Trophoblast cell (in vitro differentiated cells and primary cell): ENCODE data around the gene RNF145.
"Not testable (repeated sequence)": the region's sequence is repeated elsewhere in the genome, so short reads cannot be mapped to it uniquely, and the experiment has no call there.

Experiments
- DNase-seq, 2 donors: peaks; one replicate each; pipeline ENCODE4 v3.0.0-alpha.2; 2016
- H2AFZ ChIP-seq: 2 replicates; pipeline ENCODE4 v1.6.1; 2013; ENCODE audit warnings: low read length, moderate library complexity, mild to moderate bottlenecking; ENCODE audit not compliant: insufficient read depth, poor library complexity
- H2AK5ac ChIP-seq: 2 replicates; pipeline ENCODE4 v1.6.1; 2013; ENCODE audit warnings: mild to moderate bottlenecking, low read length
- H2BK120ac ChIP-seq: 2 replicates; pipeline ENCODE4 v1.6.1; 2013; ENCODE audit warnings: low read length, mild to moderate bottlenecking, moderate library complexity; ENCODE audit not compliant: insufficient read depth, poor library complexity
- H2BK12ac ChIP-seq: 2 replicates; pipeline ENCODE4 v1.6.1; 2013; ENCODE audit warnings: mild to moderate bottlenecking, low read length, moderate library complexity
- H2BK5ac ChIP-seq: 2 replicates; pipeline ENCODE4 v1.6.1; 2013; ENCODE audit warnings: low read length, low read depth, moderate library complexity, mild to moderate bottlenecking; ENCODE audit not compliant: poor library complexity
- H3K14ac ChIP-seq: 2 replicates; pipeline ENCODE4 v1.6.1; 2013; ENCODE audit warnings: mild to moderate bottlenecking, low read length
- H3K18ac ChIP-seq: 2 replicates; pipeline ENCODE4 v1.6.1; 2013; ENCODE audit warnings: mild to moderate bottlenecking, low read length
- H3K23ac ChIP-seq: 2 replicates; pipeline ENCODE4 v1.6.1; 2013; ENCODE audit warnings: low read length
- H3K27ac ChIP-seq: 2 replicates; pipeline ENCODE4 v1.5.1; 2013; ENCODE audit warnings: low read depth, mild to moderate bottlenecking, inconsistent platforms, low read length, moderate library complexity
- H3K27me3 ChIP-seq: 2 replicates; pipeline ENCODE4 v1.6.1; 2013; ENCODE audit warnings: inconsistent platforms, mild to moderate bottlenecking, low read length, moderate library complexity; ENCODE audit not compliant: insufficient read depth
- H3K36me3 ChIP-seq, 2 experiments: 1 replicate in 1 of 2; 2 replicates in 1 of 2; pipeline ENCODE4 v1.6.1; 2013; ENCODE audit warnings: low read length in 2 of 2, mild to moderate bottlenecking in 2 of 2, moderate library complexity in 1 of 2; ENCODE audit not compliant: insufficient read depth in 2 of 2, control insufficient read depth in 1 of 2
- H3K4ac ChIP-seq: 2 replicates; pipeline ENCODE4 v1.6.1; 2013; ENCODE audit warnings: low read depth, mild to moderate bottlenecking, low read length, moderate library complexity
- H3K4me1 ChIP-seq, 2 experiments: 1 replicate in 1 of 2; 2 replicates in 1 of 2; pipeline ENCODE4 v1.6.1; 2013; ENCODE audit warnings: low read length in 2 of 2, mild to moderate bottlenecking in 2 of 2, moderate library complexity in 1 of 2; ENCODE audit not compliant: insufficient read depth in 2 of 2, control insufficient read depth in 1 of 2
- H3K4me2 ChIP-seq: 2 replicates; pipeline ENCODE4 v1.6.1; 2013; ENCODE audit warnings: inconsistent platforms, mild to moderate bottlenecking, low read length, moderate library complexity
- H3K4me3 ChIP-seq: 2 replicates; pipeline ENCODE4 v1.5.1; 2013; ENCODE audit warnings: mild to moderate bottlenecking, low read depth, low read length, inconsistent platforms
- H3K79me1 ChIP-seq: one replicate; pipeline ENCODE4 v1.6.1; 2013; ENCODE audit warnings: low read length
- H3K79me2 ChIP-seq: 2 replicates; pipeline ENCODE4 v1.6.1; 2013; ENCODE audit warnings: low read length, mild to moderate bottlenecking; ENCODE audit not compliant: control insufficient read depth, insufficient read depth, poor library complexity
- H3K9ac ChIP-seq: 2 replicates; pipeline ENCODE4 v1.6.1; 2013; ENCODE audit warnings: mild to moderate bottlenecking, low read length
- H3K9me3 ChIP-seq: 2 replicates; pipeline ENCODE4 v1.6.1; 2013; ENCODE audit warnings: low read depth, mild to moderate bottlenecking, control low read depth, inconsistent platforms, low read length; ENCODE audit not compliant: insufficient read depth
- H4K12ac ChIP-seq: 2 replicates; pipeline ENCODE4 v1.6.1; 2013; ENCODE audit warnings: low read depth, mild to moderate bottlenecking, low read length, moderate library complexity
- H4K8ac ChIP-seq: 2 replicates; pipeline ENCODE4 v1.6.1; 2013; ENCODE audit warnings: low read depth, mild to moderate bottlenecking, low read length, moderate library complexity
- H4K91ac ChIP-seq: one replicate; pipeline ENCODE4 v1.6.1; 2013; ENCODE audit warnings: low read depth, mild to moderate bottlenecking, low read length, moderate library complexity
- WGBS: extraction: QIAGEN DNeasy Blood & Tissue Kit; methylation state at CpG from one replicate; pipeline ENCODE4 v1.1.7; 2013; ENCODE audit warnings: missing lambda C conversion rate; ENCODE audit not compliant: insufficient read length, insufficient coverage; ENCODE audit errors: extremely low coverage; 5-methylcytosine and 5-hydroxymethylcytosine counted together

RNF145 gene

DNA sequence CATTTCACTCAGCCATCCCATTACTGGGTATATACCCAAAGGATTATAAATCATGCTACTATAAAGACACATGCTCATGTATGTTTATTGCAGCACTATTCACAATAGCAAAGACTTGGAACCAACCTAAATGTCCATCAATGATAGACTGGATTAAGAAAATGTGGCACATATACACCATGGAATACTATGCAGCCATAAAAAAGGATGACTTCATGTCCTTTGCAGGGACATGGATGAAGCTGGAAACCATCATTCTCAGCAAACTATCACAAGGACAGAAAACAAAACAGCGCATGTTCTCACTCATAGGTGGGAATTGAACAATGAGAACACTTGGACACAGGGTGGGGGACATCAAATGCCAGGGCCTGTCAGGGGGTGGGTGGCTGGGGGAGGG is 64.2 kb downstream of the RNF145 start:
- not testable (repeated sequence) for H4K8ac ChIP-seq, H3K27ac ChIP-seq, H3K18ac ChIP-seq, H4K12ac ChIP-seq, H3K9ac ChIP-seq, H3K4ac ChIP-seq, H2BK120ac ChIP-seq, H3K9me3 ChIP-seq, H3K4me3 ChIP-seq, H4K91ac ChIP-seq, H3K14ac ChIP-seq, H3K4me1 ChIP-seq, H3K79me2 ChIP-seq, H3K4me2 ChIP-seq, DNase-seq, H3K79me1 ChIP-seq, H2BK12ac ChIP-seq, H2BK5ac ChIP-seq, H2AK5ac ChIP-seq, H3K23ac ChIP-seq, H3K27me3 ChIP-seq, H2AFZ ChIP-seq, H3K36me3 ChIP-seq
- no CpG with 5 or more reads among the region's 1 CpG for WGBS

DNA sequence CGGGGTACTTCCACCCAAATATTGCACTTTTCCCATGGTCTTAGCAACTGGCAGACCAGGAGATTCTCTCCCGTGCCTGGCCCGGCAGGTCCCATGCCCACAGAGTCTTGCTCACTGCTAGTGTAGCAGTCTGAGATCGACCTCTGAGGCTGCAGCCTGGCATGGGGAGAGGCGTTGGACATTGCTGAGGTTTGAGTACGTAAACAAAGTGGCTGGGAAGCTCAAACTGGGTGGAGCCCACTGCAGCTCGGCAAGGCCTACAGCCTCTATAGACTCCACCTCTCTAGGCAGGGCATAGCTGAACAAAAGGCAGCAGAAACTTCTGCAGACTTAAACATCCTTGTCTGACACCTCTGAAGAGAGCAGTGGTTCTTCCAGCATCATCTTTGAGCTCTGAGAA is 69.6 kb downstream of the RNF145 start:
- Histone ChIP-seq H3K4me2 (no peak overlapping the region), H3K4me1 (no peaks in the 10 kb centered on the region), H3K27me3 (no peaks in the 10 kb centered on the region), H3K79me1 (no peaks in the 10 kb centered on the region), H3K18ac (no peak overlapping the region), H2AK5ac (no peak overlapping the region), H3K27ac (no peak overlapping the region), H2BK12ac (no peak overlapping the region), H3K14ac (no peak overlapping the region), H3K36me3 (no peaks in the 10 kb centered on the region), H3K4me3 (no peak overlapping the region), H4K12ac (no peak overlapping the region), H4K91ac (no peak overlapping the region), H2AFZ (no peak overlapping the region), H3K9ac (no peak overlapping the region), H3K4ac (no peak overlapping the region), H3K9me3 (no peaks in the 10 kb centered on the region), H4K8ac (no peak overlapping the region), H3K23ac (no peak overlapping the region), H2BK120ac (no peak overlapping the region), H2BK5ac (no peak overlapping the region), H3K79me2 (no peaks in the 10 kb centered on the region)
- no CpG with 5 or more reads among the region's 7 CpGs for WGBS
- DNase-seq = no peak

DNA sequence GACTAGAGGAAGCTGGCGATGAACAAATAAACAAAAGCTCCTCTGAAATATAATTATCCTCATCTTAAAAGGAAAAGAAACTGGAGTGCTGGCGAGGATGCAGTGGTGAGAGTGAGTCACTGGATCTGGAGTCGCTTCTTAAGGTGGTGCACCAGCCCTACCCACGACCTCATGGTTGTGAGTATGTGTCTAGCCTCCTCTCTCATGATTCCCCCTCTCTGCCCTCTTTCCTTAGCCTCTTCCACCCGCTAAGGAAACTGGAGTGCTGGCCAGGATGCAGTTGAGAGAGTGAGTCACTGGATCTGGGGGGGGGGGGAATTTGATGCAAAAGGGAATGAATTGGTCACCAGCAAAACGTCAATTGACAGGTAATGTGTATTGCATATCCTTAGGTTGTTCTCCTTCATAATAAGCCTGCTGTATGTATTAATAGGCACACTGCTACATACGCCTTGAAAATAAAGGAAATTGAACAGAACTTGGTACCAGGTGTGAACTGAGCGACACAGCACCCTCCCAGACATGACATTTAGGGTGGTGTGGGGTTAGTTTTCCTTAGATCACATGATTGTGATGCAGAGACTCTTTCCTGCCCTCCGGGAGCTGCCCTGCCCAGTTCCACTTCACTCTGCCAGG is 73.3 kb downstream of the RNF145 start:
- H3K36me3 ChIP-seq = no peaks in the 10 kb centered on the region
- no peak overlapping the region for H3K4me3 ChIP-seq
- H4K91ac ChIP-seq = no peak overlapping the region
- no CpG with 5 or more reads among the region's 9 CpGs for WGBS
- no peaks in the 10 kb centered on the region for H3K27me3 ChIP-seq
- no peak overlapping the region for H4K8ac ChIP-seq
- no peak overlapping the region for H3K9ac ChIP-seq
- no peak overlapping the region for H2AK5ac ChIP-seq
- H3K4me1 ChIP-seq = no peaks in the 10 kb centered on the region
- H3K79me1 ChIP-seq = no peaks in the 10 kb centered on the region
- no peak overlapping the region for H3K23ac ChIP-seq
- H3K4ac ChIP-seq = no peak overlapping the region
- H3K27ac ChIP-seq = no peak overlapping the region
- H3K79me2 ChIP-seq = no peaks in the 10 kb centered on the region
- no peak overlapping the region for H3K18ac ChIP-seq
- no peak overlapping the region for H2BK12ac ChIP-seq
- H2BK120ac ChIP-seq = no peak overlapping the region
- H2AFZ ChIP-seq = no peak overlapping the region
- no peak overlapping the region for H4K12ac ChIP-seq
- no peaks in the 10 kb centered on the region for H3K9me3 ChIP-seq
- no peak for DNase-seq
- H2BK5ac ChIP-seq = no peak overlapping the region
- H3K14ac ChIP-seq = no peak overlapping the region
- H3K4me2 ChIP-seq = no peak overlapping the region

DNA sequence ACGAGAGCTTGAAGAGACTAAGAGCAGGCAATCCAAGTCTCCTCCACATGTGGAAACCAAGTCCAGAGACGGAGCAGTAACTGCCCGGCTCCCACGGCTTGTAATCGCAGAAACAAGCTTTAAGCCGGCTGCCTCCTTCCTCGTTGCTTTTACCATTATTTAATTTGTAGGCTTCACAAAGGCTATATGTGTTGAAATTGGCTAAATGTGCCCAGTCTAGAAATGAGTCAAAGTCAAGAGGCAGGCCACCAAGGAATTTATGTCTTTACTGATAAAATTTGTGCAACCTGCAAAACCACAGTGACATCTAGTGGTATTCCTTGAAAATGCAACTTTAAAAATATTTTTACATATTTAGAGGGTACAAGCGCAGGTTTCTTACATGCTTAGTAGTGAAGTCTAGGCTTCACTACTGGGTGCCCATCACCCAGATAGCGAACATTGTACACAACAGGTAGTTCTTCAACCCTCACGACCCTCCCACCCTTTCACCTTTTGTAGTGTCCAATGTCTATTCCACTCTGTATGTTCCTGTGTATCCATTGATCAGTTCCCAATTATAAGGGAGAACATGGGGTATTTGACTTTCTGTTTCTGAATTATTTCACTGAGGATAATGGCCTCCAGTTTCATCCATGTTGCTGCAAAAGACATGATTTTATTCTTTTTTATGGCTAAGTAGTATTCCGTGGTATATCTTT is 76.2 kb downstream of the RNF145 start:
- Histone ChIP-seq H3K27me3 (no peaks in the 10 kb centered on the region), H2AFZ (no peak overlapping the region), H2AK5ac (no peak overlapping the region), H3K9ac (no peak overlapping the region), H3K23ac (no peak overlapping the region), H3K4me1 (no peaks in the 10 kb centered on the region), H3K9me3 (no peaks in the 10 kb centered on the region), H2BK120ac (no peak overlapping the region), H3K4me3 (no peak overlapping the region), H3K4ac (no peak overlapping the region), H3K36me3 (no peaks in the 10 kb centered on the region), H2BK5ac (no peak overlapping the region), H3K18ac (no peak overlapping the region), H3K79me1 (no peaks in the 10 kb centered on the region), H4K8ac (no peak overlapping the region), H2BK12ac (no peak overlapping the region), H3K4me2 (no peak overlapping the region), H3K79me2 (no peaks in the 10 kb centered on the region), H4K12ac (no peak overlapping the region), H3K27ac (no peak overlapping the region), H3K14ac (no peak overlapping the region), H4K91ac (no peak overlapping the region)
- peak; percentile 3 to 87 for DNase-seq
- no CpG with 5 or more reads among the region's 11 CpGs for WGBS
